Measurements from ENCODE around the gene CCDC158.
"Not testable (repeated sequence)": the region's sequence is repeated elsewhere in the genome, so short reads cannot be mapped to it uniquely, and the experiment has no call there.

Gene CCDC158

DNA sequence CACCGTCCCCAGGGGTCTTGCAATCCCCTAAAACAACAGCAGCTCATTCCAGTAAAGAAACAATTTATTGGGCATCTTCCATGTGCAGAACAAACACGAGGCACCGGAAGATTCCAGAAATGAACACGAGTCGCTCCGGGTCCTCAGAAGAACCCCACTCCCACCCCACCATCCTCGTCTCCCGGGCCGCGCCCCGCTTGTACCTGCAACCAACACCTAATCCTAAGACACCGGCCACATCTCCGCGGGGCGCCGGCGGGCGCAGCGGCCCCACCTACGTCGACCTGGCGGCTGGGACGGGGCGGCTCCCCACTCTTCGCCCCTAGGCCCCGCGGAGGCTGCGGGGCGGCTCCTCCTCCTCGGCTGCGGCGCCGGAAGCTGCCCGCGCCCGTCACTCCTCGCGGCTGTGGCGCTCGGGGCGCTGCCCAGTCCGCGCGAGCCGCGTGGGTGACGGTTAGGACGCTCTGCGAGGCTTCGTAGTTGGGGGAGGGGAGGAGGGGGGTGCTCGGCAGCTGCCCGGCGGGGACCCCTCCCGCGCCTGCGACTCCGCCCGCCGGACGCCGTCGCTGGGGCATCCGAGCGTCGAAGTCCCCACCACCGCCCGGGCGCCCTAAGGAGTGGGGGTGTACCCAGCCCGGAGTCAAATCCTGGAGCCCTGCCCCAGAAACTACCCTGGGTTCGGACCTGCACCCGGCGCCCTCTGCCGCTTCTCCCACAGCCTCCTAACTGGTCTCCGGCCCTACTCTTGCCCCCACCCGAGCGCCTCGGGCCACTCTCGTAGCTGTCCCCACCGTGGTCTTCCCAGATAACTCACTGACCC lies at the start of gene CCDC158:
Gene CCDC158, minus strand, starts transcription at position 380 of the 820 bp plus-strand sequence. CDS start 17,934 bp downstream, outside the sequence.
- DNase-seq: no peak

DNA sequence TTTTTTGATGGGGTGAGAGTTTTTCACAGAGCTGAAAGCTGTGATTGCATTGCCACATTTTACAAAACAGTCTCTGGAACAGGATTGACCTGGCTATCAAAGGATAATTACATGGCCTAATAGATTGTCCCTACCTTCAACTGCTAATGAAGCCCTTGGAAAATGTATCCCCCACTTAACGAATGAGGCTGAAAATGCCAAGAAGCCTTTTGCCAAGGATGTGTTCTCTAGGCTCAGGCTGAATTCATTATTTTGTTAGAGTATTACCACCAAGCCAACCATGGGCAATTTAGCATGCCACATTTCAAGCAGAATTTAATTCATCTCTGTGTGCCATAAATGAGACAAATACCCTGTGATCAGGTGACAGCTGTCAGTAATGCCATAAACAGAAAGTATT lies 49.6 kb upstream of the CCDC158 start:
- DNase-seq: no peak

GRCh38 chr4:76470064-76470463 lies 49.1 kb upstream of the CCDC158 start:
- DNase-seq: no peak

DNA sequence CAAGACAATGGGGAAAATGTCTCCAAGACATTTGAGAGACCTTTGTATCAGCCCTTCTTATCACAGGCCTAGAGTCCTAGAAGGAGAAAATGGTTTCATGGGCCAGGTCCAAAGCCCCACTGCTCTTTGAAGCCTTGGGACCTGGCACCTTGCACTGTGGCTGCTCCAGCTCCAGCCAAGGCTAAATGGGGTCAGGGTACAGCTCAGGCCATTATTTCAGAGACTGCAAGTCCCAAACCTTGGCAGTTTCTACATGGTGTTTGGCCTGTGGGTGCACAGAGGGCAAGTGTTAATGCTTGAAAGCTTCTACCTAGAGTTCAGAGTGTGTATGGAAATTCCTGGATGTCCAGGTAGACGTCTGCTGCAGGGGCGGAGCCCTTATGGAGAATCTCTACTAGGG lies 42.6 kb upstream of the CCDC158 start:
- no peak for DNase-seq

GRCh38 chr4:76459291-76459723 lies 38.4 kb upstream of the CCDC158 start:
- DNase-seq: no peak

- no peak for DNase-seq
Observed at GRCh38 chr4:76458825-76459224, 37.9 kb upstream of the CCDC158 start.

- DNase-seq: no peak
Observed at GRCh38 chr4:76458297-76458696, 37.4 kb upstream of the CCDC158 start.

GRCh38 chr4:76457885-76458284 lies 36.9 kb upstream of the CCDC158 start:
- DNase-seq: no peak

DNA sequence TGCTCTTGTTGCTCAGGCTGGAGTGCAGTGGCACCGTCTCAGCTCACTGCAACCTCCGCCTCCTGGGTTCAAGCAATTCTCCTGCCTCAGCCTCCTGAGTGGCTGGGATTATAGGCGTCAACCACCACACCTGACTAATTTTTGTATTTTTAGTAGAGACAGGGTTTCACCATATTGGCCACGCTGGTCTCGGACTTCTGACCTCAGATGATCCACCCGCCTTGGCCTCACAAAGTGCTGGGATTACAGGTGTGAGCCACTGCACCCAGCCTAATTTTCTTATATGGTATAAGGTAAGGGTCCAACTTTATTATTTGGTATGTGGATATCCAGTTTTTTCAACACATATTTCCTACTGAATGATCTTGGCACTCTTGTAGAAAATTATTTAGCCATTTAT lies 33.1 kb upstream of the CCDC158 start:
- DNase-seq: not testable (repeated sequence)

GRCh38 chr4:76453232-76453631 lies 32.3 kb upstream of the CCDC158 start:
- no peak for DNase-seq

GRCh38 chr4:76449833-76450232 lies 28.9 kb upstream of the CCDC158 start:
- no peak for DNase-seq

DNA sequence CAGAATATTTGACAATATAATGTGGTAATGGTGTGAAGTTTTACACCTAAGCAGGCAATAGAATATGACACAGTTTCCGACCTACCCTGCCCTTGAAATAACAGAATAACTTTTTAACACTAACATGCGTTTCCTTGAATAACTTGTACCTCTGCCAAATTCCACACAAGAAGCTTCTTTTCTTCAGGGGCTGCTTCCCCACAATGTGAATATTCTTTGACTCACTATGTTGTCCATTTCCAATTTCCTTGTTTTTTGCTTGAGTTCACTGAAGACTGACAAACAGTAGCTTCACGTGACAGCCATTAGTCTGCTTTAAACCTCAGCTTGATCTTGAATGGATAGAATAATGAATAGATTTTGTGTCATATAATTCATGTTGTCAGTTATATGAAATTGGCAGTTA lies 28.4 kb upstream of the CCDC158 start:
- no peak for DNase-seq

DNA sequence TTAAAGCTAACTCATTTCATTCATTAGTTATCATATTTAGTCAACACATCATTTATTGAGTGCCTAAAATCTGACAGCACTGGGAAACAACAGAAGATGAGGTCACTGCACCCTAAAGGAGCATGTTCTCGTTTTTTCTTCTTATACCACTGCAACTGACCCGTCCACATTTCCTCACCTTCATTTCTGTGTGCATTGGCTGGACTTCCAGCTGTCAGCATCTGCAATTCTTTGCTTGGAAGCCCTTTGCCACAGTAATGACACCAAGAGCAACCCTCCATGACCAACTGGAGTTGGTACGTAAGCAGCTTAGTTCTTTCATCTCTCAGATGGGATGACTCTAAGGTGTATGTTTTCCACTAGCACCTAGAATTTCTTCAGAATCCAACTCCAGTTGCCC lies 27.3 kb upstream of the CCDC158 start:
- DNase-seq: no peak

GRCh38 chr4:76447393-76447851 lies 26.5 kb upstream of the CCDC158 start:
- DNase-seq: no peak

DNA sequence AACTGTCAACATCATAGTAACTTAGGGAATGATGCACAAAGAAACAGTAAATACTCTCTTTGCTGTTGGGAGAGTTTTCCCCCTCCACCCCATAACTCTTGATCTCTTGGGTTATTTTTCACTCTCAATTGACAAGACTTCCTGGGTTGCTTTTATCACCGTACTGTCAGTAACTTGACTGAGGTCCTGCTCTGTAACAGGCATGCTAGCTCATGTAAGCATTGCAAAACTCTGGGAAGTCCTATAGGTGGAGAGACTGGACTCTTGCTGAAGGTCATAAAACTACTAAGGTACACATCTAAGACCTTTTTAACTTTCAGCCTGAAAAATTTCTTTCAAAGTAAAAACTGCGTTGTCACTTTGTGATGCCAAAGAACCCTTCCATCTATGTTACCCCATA lies 25.0 kb upstream of the CCDC158 start:
- DNase-seq: no peak

DNA sequence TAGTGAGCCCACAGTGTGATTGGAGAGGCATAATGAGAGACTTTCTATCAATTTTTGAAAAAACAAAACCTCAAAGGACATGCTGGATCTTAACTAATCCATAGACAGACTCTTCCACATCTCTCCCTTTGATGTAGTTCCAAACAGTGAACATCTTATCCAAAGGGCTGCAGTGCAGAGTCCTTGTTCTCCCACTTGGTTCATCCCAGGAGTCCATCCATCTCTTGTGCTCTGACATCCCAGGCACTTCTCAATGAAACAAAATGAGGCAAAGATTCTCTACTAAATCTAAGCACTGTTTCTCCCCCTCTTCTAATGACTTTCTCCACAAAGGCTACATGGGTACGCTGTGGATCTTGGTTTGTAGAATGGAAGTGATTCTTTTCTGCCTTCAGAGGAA lies 22.4 kb upstream of the CCDC158 start:
- no peak for DNase-seq

DNA sequence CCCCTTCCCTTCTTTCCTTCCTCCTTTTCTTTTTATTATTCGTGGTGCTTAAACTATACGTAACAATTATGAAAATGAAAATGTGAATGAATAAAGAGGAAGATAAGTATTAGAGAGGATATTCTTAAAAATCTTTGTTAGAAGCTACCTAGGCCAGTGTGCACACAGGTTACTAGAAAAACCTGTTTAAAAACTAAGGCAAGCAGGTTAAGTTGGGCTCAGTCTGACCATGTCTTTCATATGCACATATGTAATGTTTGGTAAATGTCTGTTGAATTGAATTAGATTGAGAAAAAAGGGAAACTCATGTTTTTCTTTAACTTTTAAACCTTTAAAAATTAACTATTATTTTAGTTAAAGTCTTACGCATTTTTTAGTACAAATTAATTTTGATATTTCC lies 21.9 kb upstream of the CCDC158 start:
- DNase-seq: no peak

GRCh38 chr4:76441881-76442280 lies 20.9 kb upstream of the CCDC158 start:
- DNase-seq: no peak

- no peak for DNase-seq
Observed at GRCh38 chr4:76439491-76439890, 18.6 kb upstream of the CCDC158 start.

- DNase-seq: no peak
Observed at GRCh38 chr4:76435528-76436319, 14.8 kb upstream of the CCDC158 start.

DNA sequence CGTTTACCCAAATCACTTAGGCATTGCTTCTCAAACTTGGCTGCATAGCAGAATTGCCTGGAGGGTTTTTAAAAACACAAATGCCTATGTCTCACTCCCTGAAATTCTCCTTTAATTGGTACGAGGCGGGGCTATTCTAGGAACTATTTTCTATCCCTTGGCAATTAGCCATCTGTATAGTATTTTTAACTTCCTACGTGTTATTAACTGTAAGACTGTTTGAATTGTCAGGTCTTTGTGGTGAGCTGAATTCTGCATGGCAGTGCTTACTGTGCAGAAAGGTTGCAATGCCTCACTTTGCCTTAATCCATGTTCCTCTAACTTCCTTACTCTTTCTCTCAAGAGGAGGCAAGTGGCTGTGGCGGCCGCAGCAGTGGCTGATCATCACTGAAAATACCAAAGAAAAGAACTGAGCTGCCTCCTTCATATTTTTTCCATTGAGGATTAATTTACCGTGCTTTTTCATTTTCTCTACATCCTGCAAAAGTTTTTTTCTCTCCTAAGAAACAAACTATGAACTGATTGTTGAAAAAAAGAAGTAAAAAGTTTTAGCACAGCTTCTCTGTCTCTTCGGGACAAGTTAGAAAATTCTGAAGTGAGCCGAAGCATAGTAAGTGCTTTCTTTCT lies 14.1 kb upstream of the CCDC158 start, which contains the start of gene SHROOM3:
Gene SHROOM3, plus strand, starts transcription at position 329 of the 627 bp plus-strand sequence. CDS start 824 bp downstream, outside the sequence.
- peak; percentile 2 for DNase-seq

- DNase-seq: peak; percentile 26
Observed at GRCh38 chr4:76430519-76431388, 9.8 kb upstream of the CCDC158 start.
